Testis (tissue), 2 donors: ENCODE data around the gene LCE2C.

ENCODE experiments used
- POLR2A ChIP-seq: fragments of 450-650 bp; IDR thresholded peaks from one replicate; pipeline ENCODE4 v1.6.1; 2017; ENCODE audit warnings: antibody characterized with exemption, mild to moderate bottlenecking, moderate library complexity
- TF ChIP-seq, protein P1 (sequence below), 3 experiments: fragments of 450-650 bp in 2 of 3; fragments of 200-600 bp in 1 of 3; sonication (generic) in 1 of 3; IDR thresholded peaks; one replicate each; pipeline ENCODE4 v1.5.1; 2016 to 2019; ENCODE audit warnings: antibody characterized with exemption in 3 of 3, mild to moderate bottlenecking in 2 of 3, moderate library complexity in 1 of 3

- TF ChIP-seq POLR2A = no peak
- TF ChIP-seq, protein P1, sequence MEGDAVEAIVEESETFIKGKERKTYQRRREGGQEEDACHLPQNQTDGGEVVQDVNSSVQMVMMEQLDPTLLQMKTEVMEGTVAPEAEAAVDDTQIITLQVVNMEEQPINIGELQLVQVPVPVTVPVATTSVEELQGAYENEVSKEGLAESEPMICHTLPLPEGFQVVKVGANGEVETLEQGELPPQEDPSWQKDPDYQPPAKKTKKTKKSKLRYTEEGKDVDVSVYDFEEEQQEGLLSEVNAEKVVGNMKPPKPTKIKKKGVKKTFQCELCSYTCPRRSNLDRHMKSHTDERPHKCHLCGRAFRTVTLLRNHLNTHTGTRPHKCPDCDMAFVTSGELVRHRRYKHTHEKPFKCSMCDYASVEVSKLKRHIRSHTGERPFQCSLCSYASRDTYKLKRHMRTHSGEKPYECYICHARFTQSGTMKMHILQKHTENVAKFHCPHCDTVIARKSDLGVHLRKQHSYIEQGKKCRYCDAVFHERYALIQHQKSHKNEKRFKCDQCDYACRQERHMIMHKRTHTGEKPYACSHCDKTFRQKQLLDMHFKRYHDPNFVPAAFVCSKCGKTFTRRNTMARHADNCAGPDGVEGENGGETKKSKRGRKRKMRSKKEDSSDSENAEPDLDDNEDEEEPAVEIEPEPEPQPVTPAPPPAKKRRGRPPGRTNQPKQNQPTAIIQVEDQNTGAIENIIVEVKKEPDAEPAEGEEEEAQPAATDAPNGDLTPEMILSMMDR (IDR thresholded peaks at IDR 0.05) = no peak
These were observed 31.1 kb upstream of the LCE2C start for GRCh38 chr1:152643945-152644344.
